Fibroblast of lung (primary cell): Measurements from ENCODE around the gene SNN.

ENCODE experiments used
- EZH2 ChIP-seq: IDR thresholded peaks from 2 replicates; pipeline ENCODE4 v1.5.1; 2012; ENCODE audit warnings: low read length, control low read depth, mild to moderate bottlenecking; ENCODE audit errors: missing control alignments
- TF ChIP-seq, protein P1 (sequence below), 2 donors: IDR thresholded peaks in 1 of 2; conservative IDR thresholded peaks in 1 of 2; 1 replicate in 1 of 2; 2 replicates in 1 of 2; pipeline ENCODE4 v1.5.1; 2011 to 2012; ENCODE audit warnings: low read length in 2 of 2, control low read depth in 1 of 2, inconsistent platforms in 1 of 2, low read depth in 1 of 2, mild to moderate bottlenecking in 1 of 2

DNA sequence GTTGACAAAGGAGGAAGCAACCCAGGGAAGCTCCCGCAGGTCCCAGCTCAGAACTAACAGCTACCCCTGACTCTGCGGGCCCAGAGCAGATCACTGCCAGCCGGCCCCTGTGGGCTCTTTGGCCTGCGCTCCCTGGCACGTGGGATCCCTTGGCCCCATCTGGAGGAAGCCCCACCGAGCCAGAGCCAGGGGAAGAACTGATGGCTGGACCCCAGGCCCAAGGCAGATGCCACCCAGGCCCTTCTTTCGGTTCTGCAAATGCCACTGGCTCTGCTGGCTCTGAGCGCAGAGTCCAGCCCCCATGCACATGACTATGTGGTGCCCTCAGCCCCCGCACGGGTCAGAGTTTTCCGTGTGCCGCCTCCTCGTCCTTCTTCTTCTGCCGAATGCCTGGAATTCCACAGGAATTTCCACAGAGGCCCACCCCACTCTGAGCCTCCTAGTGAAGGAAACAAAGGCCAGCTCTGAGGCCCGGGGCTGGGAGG, 35.8 kb upstream of the SNN start:
- TF ChIP-seq, protein P1, sequence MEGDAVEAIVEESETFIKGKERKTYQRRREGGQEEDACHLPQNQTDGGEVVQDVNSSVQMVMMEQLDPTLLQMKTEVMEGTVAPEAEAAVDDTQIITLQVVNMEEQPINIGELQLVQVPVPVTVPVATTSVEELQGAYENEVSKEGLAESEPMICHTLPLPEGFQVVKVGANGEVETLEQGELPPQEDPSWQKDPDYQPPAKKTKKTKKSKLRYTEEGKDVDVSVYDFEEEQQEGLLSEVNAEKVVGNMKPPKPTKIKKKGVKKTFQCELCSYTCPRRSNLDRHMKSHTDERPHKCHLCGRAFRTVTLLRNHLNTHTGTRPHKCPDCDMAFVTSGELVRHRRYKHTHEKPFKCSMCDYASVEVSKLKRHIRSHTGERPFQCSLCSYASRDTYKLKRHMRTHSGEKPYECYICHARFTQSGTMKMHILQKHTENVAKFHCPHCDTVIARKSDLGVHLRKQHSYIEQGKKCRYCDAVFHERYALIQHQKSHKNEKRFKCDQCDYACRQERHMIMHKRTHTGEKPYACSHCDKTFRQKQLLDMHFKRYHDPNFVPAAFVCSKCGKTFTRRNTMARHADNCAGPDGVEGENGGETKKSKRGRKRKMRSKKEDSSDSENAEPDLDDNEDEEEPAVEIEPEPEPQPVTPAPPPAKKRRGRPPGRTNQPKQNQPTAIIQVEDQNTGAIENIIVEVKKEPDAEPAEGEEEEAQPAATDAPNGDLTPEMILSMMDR (conservative IDR thresholded peaks at IDR 0.05 in 1 of 2, IDR thresholded peaks at IDR 0.05 in 1 of 2; ENCODE audit: low read depth in 1 of 2, low read length in 2 of 2), result no peak
- no peak for TF ChIP-seq EZH2
